GM19467 (cell line): Measurements from ENCODE around the gene COBLL1.
"Not testable (repeated sequence)": the region's sequence is repeated elsewhere in the genome, so short reads cannot be mapped to it uniquely, and the experiment has no call there.

Experiments used
- ATAC-seq: cut with Tn5 transposase; IDR thresholded peaks from one replicate; pipeline ENCODE4 v1.9.1; 2021; ENCODE audit warnings: mild to moderate bottlenecking, moderate library complexity; ENCODE audit not compliant: unreplicated experiment

The COBLL1 gene

DNA sequence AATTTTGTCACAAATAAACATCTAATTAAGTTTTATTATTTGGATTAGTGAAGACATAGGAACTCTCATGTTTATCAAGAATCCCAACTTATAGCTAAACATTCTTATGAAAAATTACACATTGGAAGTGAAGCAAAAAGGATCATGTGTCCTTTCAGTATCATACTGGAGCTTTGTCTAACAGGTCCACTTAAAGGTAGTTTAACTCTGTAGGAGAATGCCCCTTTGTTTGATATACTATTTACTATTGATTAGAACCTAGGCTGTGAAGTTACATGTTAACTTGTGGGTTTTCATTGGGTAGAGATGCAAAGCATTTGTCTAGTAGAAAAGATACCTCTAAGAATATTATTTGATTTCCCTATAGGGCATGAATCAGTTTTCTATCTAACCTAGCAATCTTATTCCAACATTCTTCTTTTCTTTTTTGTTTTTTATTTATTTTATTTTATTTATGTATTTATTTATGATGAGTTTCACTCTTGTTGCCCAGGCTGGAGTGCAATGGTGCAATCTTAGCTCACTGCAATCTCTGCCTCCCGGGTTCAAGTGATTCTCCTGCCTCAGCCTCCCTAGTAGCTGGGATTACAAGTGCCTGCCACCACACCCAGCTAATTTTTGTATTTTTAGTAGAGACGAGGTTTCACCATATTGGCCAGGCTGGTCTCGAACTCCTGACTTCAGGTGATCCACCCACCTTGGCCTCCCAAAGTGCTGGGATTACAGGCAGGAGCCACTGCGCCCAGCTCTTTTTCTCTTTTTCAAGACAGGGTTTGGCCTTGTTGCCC lies 18.5 kb upstream of the COBLL1 start:
- not testable (repeated sequence) for ATAC-seq

DNA sequence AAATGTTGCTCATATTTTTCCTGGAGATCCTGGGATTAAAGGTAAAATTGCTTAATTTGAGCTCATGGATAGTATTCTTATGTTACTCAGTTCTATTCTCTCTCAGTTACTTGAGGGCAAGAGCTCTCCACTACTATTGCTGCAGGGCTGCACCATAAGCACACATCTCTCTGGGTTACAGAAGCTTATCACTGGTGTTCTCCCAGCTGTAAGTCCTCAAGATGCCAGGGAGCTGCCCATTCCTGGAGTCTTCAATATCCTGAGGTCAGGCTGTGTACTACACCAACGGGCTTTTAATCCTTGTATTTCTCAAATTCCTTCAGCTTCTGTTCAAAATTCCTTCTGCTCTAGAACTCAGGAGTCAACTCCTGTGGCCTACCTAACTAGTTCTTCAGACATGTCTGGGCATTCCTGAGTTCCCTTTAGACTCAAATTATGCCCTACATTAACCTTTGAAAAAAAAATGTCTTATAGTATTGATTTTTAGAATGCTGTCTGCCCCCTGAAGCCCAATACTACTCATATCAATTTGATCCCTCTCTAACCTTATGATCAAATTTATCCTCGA lies 17.7 kb upstream of the COBLL1 start:
- ATAC-seq: no peak

DNA sequence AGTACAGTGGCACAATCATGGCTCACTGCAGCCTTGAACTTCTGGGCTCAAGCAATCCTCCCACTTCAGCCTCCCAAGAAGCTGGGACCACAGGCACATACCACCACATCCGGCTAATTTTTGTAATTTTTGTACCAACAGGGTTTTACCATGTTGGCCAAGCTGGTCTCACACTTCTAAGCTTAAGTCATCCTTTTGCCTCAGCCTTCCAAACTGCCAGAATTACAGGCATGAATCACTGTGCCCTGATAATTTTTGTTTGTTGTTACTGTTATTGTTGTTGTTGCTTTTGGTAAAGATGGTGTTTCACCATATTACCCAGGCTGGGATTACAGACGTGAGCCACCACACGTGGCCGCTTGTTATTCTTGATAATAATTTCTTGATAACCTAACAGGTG lies 10.5 kb upstream of the COBLL1 start:
- no peak for ATAC-seq

DNA sequence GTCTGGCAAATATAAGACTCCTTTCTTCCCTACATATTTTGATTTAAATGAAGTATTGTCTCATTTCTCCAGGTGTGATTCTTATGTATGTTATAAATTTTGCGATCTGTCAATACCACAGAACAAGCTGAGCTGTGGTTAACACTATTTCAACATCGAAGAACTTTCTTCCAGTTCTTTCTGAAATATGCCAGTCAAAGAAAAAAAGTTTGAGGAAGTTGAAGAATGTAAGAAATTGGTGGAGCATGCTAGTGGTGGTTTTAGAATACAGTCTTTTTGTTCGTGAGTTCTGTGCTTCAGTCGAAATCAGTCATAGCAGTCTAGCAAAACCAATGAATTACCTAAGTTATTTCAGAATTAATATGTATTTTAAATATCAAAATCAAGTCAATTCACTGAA lies 8.6 kb upstream of the COBLL1 start:
- no peak for ATAC-seq

DNA sequence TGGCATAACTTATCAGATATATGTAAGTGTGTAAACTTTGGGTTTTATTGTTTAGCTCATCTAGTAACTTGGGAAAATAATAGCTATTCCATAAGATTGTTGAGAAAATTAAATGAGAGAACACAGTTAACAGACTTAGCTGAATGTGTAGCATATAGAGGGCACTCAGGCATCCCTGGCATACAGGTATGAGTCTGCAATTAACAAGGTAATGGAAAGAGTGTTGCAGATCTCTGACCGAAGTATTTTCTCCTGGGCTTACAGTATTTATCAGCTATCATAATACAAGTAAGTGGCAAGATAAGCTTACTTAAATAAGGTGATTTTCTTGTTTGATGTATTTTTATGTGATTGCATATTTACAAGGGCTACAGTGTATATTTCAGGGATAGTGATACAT lies 7.9 kb upstream of the COBLL1 start:
- no peak for ATAC-seq

DNA sequence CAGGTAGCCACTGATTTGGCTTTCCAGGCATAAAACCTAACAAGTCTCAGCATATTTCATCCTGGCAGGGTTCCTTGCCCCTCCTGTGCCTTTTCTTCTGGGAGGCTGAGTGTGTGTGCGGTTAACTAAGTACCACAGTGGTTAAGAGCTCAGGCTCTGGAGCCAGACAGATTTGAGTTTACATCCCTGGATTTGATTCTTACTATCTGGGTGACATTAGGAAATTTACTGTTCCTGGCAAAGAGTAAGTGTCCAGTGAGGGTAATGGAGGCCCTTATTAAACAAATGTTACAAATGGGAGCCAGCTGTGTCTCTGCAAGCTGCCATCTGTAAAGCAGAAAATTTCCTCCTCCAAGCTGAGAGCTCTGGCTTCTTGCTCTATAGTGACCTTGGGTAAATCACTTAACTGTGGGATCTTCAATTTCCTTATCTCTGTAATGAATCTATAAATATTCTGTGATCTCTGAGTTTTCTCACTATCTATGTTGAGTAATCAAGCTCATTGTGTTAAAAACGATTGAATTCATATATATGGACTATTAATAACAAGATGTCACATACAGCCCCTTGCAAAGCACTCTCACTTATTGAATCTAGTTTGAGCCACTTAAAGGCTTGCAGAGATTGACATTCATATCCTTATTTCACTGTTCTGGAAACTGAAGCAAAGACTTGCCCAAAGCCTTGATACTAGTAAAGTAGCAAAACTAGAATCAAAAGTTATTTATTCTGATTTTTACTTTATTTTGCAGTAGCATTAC lies 6.5 kb upstream of the COBLL1 start:
- no peak for ATAC-seq

DNA sequence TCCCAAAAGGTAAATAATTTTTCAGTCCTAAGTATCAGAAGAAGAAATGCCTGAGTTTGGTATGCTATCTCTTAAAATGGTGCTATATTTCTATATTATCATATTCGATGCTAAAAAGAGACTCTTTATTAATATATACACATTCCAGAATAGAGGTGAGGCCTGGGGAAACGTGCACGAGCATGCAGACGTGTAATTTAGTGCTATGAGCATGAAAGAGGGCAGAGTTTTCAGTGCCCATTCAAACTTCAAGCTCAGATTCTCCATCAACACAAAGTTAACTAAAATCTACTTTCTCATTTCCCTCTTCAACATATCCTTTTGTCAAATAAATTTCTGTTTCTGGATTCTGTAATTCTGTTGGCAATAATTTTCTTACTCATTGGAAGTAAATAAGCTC lies 5.7 kb upstream of the COBLL1 start:
- no peak for ATAC-seq

DNA sequence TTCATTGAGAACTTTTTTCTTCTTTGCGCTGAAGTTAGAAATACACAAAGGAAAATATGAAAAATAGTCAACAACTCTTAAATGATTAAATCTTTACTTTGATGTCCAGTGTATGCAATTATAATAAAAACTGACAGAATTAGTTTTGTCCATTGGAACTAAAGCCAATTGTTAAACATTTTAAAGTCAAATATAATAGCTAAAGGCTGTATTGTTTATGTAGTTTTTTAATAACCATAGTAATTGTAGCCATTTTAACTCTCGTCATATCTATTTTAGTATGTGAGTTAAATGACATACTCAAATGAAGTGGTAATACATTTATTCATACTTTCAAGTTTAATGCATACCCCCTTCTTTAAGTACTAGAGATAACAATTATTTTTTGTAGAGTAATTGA lies 4.7 kb upstream of the COBLL1 start:
- no peak for ATAC-seq

DNA sequence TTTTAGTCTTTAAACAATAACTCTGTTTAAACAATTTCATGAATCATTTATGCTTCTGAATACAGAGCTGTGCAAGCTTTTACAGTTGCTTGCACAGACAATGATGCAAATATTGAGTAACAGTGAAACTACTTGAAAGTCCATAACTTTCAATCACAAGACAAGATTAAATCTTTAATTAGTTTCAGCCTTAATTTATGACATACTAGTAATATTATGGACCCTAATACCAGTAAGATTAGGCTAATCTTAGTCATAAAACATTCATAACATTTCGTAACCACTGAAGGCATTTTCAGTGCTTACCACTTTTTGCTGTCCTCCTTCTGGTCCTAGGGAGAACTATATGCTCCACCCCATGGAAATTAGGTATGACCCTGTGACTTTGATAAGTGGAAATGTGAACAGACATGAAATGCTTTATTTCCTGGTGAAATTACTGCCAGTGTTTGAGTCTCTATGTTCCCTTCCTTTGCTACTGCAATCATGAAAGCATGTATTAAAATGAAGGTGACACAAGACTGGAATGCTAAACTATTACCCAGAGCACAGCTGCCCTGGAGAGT lies 1.8 kb upstream of the COBLL1 start:
- ATAC-seq: no peak

DNA sequence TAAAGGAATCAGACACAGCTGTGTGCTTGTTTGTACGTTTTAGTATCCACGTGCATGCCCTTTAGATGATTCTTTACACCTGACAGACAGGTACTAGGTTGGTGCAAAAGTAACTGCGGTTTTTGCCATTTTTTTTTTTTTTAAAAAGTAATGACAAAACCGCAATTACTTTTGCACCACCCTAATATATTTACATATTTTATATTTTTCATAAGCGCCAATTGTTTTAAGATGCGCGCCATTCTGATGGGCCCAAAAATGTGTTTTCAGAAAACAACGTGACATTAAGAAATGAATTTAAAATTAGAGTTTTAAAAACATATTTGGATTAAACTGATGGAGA lies 972 bp upstream of the COBLL1 start:
- no peak for ATAC-seq

DNA sequence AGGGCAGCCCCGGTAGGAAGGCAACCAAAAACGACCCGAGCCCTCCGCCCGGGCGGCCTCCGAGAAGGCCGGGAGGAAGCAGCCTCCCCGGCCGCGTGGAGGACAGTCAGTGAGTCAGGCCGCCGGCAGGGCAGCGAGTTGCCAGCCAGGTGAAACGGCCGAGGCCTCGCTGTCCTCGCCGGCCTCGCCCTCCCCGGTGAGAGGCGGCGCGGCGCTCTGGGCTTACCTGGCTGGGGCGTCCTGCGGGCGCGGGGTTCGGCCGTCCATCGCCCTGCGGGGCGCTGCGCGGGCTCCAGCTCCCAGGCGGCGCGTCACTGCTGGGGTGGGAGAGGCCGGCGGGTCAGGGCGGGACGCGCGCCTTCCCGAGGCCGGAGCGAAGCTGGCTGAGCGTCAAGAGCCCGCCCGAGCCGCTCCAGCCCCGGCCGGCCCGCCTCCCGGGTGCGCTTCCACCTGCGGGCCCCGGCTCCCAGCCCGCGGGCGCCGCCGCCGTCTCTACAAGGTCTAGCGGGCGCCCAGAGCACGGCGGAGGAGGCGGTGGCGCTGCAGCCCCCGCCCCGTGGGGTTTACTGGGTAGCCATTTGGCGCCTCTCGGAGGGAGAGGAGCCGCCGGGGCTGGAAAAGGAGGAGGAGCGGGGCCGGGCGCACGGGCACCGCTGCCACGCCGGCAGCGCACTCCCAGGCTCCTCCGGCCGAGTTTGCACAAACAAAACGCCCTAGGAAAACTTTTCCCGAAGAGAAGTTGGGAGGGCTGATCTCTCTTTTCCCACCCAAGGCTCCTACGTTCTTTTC lies 499 bp downstream of the COBLL1 start:
- ATAC-seq: peak; percentile 64

DNA sequence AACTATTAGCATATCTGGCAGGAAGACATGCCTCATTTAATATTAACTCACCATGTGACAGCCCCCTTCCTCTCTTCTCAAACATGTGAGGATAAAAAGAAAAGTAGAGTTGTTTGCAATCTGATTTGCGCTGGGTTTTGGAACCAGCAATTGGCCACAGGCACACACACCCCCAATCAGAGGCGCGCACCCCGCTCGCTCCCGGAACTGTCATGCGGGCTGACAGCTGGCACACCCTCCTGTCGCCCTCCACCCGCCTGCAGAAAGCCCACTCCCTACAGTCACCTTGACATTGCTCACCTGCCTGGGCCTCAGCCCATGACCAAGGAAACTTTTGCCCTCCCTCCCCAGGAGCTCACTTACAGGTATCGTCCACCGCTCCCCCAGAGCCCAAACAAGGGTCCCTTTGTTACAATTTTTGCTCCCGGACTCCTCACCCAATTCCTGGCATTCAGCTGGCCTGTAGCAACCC lies 1.1 kb downstream of the COBLL1 start:
- no peak for ATAC-seq

DNA sequence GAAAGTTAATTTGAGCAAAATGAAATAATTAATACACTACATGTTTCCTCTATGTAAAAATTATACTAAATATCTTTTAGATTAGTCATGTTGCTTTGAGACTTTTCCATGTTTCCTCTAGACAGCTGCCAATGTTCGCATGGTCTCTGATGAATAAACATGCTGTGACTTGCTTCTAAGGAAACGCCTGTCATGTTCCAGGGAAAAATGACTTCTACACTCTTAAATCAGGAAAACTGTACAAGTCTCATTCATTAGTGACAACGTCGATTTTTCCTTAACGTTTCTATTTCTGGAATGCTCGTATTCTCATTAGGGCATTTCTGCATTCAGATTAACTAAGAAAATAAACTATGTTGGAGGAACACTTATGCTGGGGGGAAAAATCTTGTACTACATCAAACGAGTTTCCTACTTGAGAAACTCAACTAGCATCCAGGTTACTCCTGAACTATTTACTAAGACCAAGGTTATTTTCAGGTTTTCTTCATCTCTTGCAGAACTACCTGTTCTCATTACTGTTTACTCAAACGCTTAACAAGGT lies 1.6 kb downstream of the COBLL1 start:
- ATAC-seq: no peak

DNA sequence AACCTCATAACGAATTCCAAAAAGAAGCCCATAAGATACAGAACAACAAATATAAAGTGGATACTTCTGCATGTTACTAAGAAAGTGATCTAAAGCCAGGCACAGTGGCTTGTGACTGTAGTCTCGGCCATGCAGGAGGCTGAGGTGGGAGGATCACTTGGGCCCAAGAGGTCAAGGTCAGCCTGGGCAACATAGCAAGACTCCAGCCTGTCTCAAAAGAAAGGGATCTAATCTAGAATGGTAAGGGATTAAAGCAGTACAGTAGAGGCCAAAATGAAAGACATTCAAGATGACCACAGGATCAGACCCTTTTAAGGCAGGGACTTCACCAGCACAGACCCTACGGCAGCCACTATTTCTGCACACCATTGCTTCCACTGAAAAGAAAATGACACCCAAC lies 3.8 kb downstream of the COBLL1 start:
- ATAC-seq: no peak

DNA sequence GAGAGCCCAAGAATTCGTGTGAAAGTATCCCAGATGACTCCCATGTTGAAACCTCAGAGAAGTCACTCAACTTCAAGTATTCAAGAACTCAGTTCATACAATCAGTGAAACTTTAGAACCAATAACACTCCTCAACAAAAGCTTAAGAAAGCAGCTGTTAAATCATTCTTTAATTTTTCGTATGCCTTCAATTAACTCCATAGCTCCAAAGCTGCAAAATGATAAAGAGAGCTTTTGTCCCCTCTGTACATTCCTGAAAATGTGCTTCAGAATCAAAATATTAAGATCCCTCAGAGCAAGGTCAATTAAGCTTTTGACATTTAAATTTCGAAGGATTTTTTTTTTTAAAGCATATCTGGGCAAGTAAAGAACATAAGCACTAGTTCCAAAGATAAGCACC lies 4.7 kb downstream of the COBLL1 start:
- ATAC-seq: no peak

DNA sequence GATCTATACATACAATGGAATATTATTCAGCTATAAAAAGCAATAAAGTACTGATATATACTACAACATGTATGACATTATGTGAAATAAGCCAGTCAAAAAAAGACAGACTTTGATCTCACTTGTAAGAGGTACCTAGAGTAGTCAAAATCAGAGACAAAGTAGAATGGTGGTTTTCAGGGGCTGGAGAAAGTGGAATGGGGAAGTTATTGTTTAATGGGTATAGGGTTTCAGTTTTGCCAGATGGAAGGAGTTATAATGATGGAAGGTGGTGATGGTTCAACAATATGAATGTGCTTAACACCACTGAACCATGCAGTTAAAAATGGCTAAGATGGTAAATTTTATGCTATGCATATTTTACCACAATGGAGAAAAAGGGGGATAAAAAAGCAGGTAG lies 6.3 kb downstream of the COBLL1 start:
- ATAC-seq: no peak

DNA sequence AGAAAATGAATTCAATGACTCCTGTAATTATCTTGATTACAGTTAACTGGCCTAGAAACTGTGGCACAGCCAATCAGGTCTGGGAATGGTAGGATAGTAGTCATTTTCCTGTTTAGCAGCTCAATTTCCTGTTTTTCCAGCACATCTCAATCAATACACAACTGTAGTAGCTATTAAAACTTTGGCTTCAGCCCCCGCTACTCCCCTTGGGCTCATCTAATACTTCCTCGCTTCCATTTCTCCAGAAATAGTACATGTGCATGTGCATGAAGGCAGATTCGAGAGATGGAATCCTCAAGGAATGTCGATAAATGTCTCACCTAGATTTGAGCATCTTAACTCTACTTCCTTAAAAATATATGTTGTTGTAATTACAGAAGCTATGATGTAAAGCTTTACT lies 9.7 kb downstream of the COBLL1 start:
- no peak for ATAC-seq

DNA sequence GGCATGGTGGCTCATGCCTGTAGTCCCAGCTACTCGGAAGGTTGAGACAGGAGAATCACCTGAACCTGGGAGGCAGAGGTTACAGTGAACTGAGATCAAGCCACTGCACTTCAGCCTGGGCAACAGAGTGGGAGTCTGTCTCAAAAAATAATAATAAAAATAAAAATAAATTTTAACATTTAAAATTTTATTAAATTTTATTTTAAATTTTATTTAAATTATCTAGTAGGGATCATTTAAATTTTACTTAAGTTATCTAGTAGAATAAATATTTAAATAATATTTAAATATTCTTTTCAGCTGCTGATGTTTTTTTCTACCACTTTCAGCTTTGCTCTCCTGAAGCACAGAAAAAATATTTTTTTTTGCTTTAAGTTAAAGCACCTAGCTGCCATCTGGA lies 10.4 kb downstream of the COBLL1 start:
- ATAC-seq: no peak

DNA sequence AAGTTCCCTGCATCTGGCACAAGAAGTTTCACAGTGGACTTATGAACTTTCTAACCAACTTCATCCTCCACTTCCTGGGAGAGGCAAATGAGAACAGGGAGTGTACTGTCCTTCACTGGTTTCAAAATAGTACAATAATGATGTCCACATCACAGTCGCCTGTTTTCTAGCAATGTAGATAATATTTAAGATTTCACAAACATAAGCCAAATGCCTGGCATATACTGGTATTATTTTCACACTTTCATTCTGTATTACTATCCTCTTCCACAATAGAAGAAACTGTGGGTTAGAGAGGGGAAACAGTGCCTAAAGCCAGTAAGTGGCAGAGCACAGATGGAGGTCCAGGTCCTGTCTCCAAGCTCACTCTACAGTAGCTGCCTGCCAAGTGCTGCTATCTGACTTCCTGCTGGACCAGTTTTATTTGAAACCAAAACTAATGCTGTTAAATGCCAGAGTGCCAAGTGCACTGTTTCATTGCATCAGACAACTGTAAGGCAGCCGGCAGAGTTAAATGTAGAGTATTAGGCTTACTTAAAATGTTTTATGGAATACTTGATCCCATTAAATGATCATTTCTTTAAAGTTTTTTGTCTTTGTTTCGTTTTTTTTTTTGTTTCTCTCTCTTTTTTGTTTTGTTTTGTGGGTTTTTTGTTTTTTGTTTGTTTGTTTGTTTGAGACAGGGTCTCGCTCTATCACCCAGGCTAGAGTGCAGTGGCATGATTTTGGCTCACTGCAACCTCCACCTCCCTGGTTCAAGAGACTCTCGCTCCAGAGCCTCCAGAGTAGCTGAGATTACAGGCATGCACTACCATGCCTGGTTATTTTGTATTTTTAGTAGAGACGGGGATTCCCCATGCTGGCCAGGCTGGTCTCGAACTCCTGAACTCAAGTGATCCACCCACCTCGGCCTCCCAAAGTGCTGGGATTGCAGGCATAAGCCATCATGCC lies 15.1 kb downstream of the COBLL1 start:
- ATAC-seq: no peak

DNA sequence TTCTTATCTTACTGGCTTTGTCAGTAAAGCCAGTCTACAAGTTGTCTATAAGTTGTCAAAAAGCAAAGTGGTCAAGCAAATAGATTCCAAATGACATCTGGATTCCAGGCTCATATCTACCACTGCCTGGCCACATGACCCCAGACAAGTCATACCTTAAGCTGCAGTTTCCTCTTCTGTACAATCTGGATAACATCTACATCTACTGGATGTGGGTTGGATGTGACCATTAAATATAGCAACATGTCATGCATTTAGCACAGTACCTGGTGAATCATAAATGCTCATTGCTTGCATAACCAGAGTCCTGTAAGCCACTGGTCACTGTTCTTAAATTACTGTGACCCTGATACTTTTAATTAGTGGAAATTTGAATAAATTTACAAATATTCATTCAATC lies 16.8 kb downstream of the COBLL1 start:
- no peak for ATAC-seq
